Fibroblast of skin of right quadriceps (primary cell): ENCODE results near the gene RPN2.

Experiments
- DNase-seq: peaks from one replicate; pipeline ENCODE4 v3.0.0-alpha.2; 2013

Gene RPN2

DNA sequence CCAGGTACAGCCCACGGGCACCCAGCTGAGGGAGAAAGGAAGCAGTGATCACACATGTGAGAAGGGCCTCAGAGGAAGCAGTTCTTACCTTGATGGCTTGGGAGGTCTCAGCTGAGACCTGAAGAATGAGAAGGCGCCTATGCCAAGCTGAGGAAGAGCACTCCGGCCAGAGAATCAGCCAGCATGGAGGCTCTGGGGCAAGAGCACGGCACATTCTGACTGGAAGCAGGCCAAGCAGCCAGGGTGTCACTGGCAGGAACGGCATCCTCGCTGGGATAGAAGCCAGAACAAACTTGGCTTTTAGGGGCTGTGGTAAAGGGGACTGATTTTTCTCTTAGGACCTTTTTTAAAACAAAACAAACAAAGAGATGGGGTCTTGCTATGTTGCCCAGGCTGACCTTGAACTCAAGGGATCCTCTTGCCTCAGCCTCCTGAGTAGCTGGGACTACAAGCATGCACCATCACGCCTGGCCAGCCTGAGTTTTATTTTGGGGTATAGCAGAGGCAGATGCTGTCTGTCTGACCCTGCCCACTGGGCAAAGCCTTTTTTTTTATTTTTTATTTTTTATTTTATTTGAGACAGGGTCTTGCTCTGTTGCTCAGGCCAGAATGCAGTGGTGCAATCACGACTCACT is 64.9 kb downstream of the RPN2 start:
- DNase-seq: no peak

DNA sequence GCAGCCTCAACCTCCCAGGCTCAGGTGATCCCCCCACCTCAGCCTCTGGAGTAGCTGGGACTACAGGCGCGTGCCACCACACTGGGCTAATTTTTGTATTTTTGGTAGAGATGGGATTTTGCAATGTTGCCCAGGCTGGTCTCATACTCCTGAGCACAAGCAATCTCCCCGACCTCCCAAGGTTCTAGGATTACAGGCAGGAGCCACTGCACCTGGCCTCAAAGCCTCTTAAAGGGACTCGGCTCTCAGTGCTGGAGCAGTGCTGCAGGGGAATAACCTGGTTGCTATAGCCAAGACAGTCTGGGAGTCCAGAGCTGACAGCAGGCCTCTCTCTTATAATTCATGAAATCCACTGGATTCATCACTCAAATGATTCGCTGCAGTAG is 65.4 kb downstream of the RPN2 start:
- DNase-seq: no peak

DNA sequence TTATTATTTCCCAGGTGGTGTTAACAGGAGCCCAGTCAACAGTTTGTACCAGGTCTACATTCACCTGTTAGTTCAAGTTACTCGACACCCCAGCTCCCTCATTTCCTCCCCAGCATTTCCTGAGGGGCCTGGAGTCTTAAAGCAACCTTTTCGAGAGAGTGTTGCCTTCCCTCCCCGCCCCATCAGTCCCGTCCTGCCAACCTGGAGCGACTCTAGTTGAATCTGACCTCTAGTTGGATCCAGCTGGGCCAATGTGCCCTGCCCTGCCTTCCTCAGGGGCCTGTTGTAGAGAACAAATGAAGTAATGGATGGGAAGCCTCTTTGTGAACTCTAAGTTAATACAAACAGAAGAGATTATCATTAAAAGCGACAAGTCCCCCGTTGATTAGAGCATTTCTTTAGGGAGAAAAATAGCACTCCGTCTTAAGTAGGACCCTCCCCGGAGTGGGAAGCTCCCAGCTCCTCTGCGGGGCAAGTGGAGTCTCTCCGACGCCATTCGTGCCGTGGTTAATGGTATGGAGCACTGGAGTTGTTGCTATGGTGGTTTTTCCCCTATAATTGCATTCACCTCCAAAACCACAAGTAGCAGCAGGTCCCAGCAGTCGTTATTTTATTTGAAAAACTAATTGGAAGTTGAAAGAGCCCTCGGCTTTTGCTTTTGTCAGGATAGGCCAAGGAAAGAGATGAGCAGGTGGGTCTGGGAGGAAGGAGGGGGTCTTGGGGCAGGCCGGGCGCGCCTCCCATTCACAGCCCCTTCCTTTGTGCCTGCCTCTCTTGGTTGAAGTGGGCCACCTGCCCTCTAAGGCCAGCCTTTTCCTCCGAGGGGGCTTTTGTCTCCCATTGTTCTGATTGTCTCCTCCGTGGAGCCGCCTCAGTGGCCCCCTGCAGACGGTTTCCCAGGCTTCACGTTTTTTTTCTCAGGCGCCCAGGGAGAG is 66.4 kb downstream of the RPN2 start:
- DNase-seq: no peak

DNA sequence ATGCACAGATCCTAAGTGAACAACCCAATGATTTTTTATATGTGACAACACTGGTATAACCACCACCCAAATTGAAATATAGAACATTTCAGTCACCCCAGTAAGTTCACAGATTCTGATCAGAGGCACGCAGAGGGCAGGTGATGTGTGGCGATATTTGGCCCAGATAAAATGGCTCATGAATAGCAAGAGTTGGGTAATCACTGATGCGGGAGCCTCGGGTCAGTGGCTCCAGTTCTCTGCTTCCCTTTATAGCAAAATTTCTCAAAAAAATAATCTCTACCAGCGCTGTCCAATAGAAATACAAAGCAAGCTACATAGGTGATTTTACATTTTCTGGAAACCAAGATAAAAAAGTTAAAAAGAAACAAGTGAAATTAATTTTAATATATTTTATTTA is 67.6 kb downstream of the RPN2 start:
- no peak for DNase-seq

DNA sequence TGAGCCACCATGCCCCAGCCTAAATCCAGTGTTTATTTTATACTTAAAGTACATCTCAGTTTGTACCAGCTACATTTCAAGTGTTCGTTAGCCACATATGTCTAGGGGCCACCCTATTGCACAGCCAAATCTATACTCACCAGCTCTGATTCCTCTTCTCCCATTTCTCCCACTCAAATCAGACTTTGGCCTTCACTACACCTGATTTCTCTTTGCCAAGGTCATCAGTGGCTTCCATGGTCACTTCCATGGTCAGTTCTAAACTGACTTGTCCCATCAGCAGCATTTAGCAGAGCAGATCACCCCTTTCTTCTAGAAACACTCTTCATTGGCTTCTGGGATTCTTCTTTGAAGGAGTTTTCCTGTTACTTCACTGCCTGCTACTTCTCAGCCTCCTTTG is 68.4 kb downstream of the RPN2 start:
- DNase-seq: no peak

DNA sequence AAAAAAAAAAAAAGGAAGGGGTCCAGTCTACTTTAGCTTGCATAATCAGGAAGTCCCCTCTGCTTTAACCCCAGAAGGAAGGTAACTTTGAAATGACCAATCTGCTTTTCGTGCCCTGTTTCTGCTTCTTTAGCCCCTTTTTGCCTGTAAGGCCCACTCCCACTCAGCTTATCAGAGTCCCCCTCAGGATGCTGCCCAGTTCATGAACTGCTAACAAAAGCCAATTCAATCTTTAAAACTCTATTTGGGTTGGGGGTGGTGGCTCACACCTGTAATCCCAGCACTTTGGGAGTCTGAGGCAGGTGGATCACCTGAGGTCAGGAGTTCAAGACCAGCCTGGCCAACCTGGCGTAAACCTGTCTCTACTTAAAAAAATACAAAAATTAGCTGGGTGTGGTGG is 70.2 kb downstream of the RPN2 start:
- DNase-seq: no peak

DNA sequence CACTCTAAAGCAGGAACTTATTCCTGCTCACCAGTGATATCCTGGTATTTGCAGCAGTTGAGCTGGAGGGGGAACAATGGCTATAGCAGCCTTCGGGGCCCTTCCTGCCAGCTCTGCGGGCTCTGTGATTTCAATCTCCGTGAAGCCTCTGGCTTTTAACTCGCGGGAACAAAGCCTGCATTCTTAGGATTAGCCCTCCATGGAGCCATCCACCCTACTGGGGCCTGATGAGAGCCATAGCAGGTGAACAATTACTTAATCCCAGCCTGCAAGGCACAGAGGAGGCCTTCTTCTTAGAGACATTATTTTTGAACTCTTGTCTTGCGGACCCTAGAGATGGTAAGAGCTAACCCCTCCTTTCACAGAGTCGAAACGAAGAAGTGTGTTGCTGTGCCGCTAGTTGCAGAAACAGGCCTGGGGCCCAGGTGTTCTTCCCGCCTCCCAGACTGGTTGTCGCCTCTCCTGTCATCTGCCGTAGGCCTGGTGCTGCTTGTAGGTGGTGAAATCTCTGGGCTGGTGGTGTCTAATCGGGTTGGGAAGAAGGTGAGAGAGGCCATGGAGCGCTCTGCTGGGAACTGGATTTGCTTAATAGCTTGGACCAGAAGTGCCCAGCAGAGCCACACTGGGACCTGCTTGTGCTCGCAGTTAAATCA is 72.8 kb downstream of the RPN2 start:
- DNase-seq: no peak

DNA sequence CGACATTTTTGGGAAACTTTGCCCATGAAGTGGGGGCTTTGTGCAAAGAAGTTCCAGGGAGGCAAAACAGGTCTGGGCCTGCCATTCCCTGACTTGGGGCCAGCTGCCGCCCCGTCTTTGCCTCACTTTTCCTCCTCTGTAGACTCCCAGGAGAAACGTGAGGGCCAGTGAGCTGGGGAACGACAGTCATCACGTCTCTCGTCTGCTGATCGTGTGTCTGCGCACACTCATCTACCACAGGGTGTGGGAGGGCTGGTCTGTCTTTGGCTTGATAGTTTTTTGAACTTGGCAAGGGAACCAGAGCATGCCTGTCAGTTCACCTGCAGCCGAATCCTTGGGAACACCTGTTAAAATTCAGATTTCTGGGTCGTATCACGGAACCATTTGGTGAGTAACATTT is 74.0 kb downstream of the RPN2 start:
- DNase-seq: no peak

DNA sequence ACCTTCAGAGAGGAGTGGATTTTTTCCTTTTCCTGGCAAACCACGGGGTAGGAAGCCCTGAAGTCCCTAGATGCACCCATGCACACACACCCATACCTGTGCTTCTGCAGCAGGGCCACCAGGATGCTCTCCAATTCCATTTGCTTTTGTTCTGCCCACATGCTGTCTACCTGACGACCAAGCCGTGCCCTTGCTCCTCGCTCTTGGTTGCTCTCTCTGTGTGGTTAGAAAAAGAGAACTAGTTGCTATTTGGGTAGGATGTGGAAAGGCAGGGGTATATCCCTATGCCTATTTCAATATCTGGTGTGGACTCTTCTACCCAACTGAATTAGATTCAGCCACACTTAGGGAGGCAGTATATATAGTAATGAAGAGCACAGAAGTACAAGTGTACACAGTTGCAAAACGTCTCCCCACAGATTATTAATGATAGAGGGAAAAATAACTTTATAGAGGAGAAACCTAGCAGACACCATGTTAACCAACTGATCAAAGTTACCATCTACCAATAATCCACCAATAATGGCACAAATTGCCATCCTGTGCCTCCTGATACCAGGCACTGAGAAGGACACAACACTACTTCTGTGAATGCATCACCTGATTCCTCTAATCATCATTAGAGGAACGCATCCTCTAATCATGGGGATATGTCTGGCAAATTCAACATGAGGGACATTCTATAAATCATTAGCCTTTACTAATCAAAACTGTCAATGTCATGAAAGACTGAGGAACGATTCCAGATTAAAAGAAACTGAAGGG is 75.2 kb downstream of the RPN2 start:
- DNase-seq: no peak

DNA sequence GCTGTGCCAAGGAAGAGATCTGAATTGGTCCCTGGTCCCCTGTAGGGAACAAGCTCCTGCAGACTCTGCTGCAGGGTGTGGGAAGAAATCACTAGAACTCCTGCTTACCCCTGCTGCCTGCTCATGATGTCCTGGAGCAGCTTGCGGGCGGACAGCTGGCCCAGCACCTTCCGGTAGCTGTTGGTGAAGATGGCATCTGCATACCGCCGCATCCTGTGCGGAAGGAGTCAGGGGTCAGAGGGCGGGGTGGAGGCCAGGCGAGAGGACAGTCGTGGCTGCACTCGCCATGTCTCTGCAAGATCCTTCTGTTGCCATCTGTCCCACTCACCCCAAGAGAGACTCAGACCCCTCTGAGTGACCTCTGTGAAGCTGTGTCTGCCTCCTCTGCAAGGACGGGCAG is 77.2 kb downstream of the RPN2 start:
- DNase-seq: no peak

DNA sequence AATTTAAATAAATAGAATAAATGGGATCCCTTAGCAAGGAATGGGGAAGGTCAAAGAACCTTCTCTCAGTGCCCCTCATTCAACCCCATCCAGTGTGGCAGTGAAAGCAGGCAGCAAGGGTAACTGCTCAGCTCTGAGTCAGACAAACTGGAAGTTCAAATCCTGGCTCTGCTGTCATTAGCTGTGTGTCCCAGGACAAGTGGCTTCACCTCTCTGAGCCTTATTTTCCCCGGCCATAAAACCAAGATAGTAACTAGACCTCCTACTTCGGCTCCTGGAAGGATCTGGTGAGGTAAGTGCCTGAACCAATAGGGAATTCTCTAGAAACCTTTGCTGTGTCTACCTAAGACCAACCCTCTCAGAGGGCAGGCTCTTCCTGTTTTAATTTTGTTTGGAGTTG is 78.4 kb downstream of the RPN2 start:
- no peak for DNase-seq

DNA sequence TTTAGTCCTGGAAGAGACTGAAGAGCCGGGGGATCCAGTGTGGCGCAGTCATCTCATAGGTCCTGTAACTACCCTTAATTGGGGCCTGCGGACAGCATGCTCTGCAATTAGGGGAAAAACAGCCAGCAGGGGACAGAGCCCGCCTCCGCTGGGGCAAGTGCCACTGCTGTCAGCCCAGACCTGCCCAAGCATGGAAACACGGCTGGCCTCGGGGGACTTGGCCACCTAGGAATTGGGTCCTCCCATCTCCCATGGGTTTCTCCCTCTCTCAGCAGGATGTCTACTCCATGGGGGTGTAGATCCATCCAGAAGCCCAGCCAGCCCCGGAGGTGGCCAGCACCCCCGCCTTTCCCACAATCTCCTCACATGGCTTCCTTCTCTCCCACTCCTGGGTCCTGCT is 78.9 kb downstream of the RPN2 start:
- DNase-seq: no peak

DNA sequence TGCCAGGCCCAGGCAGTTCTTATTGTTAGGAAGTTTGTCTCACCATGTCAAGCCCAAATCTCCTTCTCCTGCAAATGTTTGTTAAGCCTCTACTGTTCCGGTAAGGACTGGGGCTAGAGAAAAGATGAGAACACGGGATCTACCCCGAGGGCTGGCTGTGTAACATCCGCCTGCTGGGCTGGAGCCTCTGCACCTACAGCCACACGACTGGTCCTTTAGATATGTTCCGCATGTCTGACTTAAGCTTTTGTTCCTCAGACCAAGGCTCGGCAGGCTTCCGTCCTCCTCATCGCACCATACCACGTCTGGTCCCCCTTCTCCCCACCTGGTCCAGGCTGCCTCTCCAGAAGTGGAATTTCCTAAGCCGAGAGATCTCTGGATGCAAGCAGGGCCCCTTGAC is 79.9 kb downstream of the RPN2 start:
- no peak for DNase-seq

DNA sequence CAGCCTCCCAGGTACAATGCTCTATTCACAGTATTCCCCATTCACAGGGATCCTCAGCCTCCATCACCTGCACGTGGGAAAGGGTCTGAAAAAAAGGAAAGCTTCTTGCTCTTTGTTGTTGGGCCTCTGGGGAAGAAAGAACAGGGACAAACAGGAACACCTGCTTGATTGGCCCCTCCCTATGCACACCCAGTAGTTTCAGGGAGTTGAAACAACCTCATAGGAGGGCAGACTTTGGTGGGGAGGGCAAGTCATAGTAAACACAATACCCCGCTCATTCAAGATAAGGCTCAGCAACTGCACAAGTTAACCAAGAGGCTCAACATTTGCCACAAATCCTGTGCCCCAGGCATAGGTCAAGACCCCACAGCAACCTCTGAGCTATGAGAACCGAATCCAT is 80.7 kb downstream of the RPN2 start:
- no peak for DNase-seq

DNA sequence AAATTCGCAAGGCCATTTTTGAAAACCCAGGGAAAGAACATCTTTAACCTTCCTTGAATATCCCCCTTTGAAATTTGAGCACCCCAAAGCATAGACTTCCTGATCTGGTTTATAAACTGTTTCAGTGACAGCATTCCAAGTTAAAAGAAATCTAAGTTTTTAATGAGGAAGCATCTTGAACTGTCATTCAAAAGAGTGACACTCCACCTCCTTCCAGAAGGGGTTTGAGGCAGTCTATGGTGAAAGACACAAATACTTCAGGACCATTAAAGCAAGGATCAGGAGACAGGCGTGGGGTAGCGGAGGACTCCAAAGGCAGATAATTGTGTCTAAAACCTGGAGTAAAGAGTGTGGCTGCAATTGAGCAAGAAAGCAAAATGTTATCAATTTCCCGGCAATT is 81.8 kb downstream of the RPN2 start:
- DNase-seq: no peak

DNA sequence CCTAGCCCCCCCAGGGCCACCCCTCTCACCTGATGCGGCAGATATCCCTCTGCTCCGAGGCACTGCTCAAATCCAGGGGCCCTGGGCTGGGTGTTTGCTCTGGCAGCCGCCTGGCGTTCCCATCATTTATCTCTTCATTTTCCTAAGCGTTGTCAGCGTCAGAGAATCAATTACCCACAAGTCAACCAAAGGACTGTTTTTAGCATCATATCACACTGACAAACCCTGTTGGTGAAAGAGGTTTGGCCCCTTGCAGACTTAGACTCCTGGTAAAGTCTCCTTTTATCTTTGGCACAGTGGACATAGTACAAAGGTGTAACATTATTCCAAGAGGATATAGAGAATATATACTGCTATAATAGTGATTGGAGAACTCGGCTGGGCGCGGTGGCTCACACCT is 82.6 kb downstream of the RPN2 start, which contains the start of gene GHRH:
GHRH (minus strand) TSS at position 101 of the 400 bp plus-strand sequence. CDS start 4,925 bp downstream, outside the sequence.
- no peak for DNase-seq

DNA sequence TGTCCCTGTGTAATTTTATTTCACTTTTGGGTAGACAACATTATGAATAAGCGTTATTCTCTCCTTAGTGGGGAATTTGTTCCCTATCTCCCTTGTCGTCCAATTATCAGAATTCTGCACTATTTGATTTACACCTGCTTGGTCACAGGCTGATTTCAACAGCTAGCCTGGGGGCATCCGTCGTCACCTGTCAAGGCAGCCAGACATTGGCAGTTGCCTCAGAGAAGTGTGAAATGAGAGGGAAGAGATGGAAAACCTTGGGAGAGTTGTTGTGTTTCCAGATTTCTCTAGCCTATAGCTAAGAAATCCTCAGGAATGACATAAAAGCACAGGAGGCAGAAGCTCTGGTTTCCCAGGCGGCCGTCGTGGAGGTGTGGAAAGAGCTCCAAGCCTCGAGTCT is 83.4 kb downstream of the RPN2 start:
- no peak for DNase-seq

DNA sequence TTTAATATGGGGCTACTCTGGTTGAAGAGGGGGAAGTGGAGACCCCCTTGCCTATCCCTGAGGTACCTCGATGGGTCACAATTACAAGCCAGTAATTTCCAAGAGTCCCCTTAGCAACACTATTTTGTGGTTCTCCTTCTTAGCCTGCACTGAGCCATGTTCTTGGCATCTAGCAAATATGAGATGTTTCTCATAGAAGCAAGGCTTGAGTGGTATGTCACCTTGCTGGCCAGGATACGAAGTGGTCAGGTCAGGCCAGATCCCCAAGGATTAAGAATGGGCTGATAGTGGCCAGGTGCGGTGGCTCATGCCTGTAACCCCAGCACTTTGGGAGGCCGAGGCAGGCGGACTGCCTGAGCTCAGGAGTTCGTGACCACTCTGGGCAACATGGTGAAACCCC is 84.6 kb downstream of the RPN2 start:
- DNase-seq: no peak

DNA sequence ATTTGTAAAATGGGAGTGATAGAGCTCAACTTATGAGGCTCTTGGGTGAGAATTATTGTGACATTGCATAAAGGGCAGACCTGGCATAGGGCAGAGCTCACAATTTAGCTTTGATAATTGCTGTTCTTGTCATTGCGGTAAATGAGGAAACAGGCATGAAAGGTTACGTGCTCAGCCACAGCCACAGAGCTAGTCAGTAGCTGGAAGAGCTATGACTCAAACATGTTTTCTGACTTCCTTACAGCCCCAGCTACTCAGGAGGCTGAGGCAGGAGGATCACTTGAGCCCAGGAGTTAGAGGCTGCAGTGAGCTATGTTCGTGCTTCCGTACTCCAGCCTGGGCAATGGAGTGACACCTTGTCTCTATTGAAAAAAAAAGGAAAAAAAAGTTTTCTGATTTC is 86.0 kb downstream of the RPN2 start:
- no peak for DNase-seq

DNA sequence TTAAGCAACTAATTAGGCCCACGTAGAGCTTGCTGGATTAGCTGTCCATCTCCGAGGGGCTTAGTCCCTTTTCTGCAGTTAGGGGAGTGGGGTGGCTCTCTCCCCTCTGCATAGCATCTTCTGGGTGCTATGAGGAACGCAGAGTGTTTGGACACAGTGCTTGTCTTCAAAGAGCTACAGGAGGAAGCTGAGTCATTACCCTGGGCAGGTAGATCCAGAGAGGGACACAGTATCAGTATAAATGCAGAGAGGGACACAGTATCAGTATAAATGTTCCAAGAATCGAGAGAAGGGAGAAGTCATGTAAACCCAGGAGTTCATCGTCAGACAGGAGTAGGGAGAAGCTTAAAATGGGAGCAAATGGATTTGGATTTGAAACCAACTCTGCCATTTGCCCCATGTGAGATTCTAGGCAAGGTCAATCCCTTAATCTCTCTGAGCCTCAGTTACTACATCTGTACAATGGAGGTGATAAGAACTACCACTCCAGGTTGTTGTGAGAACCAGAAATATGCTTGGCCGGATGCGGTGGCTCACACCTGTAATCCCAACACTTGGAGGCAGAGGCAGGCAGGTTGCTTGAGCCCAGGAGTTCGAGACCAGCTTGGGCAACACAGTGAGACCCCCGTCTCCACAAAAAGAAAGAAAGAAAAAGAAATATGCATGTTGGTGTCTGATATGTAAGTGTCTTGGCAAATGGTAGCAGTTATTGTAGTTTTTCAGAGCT is 88.0 kb downstream of the RPN2 start:
- no peak for DNase-seq

DNA sequence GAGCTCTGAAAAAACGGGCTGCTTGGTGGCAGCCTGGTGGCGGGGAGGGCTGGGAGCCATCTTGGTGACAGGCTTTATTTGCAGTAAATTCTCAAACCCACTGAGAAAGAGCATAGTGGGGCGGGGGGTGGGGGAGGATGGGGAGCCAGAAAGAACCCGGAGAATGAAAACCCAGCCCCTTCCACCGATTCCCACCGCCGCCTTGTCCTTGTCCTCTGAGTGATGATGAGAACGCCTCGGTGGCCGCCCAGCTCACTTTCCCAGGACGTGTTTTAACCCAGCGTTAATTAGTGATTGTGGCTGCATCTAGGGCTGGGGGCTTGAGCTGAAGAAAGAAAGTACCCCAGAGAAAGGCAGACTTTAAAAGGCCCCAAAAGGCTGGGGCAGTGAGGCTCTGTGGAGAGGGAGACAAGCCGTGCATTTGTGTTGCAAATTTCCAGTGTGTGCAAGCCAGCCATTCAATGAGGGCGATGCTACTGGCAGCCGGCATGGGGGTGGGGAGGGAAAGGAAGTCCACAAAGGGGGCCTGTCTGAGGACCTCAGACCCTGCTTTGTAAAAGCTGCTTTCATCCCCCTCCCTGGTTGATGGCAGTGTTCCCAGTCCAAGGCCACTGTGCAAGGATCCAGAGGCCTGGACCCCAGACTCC is 88.7 kb downstream of the RPN2 start:
- DNase-seq: no peak
